GM12874 (cell line): ENCODE measurements around the gene PCDHGB6.

Experiments
- TF ChIP-seq, protein P1 (sequence below): IDR thresholded peaks from 2 replicates; pipeline ENCODE4 v1.5.1; 2011; ENCODE audit warnings: low read depth, mild to moderate bottlenecking, control low read depth, low read length, moderate library complexity; ENCODE audit not compliant: insufficient read depth

PCDHGB6 gene

DNA sequence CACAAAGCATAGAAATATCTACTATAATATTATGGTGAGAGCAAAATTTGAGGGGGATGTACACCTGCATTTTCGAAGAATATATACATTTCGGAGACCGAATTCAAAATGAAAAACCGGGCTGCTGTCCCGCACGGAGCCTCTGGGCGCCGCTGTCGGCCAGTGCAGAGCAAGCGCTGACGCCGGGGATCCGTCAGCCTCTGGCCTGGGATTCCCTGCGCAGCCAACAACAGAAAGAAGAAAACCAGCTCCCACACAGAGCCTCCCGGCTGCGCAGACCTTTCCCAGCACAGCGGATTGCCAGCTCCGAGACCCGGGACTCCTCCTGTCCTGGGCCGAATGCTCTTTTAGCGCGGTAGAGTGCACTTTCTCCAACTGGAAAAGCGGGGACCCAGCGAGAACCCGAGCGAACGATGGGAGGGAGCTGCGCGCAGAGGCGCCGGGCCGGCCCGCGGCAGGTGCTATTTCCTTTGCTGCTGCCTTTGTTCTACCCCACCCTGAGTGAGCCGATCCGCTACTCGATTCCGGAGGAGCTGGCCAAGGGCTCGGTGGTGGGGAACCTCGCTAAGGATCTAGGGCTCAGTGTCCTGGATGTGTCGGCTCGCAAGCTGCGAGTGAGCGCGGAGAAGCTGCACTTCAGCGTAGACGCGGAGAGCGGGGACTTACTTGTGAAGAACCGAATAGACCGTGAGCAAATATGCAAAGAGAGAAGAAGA lies at the start of gene PCDHGB6:
Gene PCDHGB6 (plus strand): TSS at position 232 of the 716 bp plus-strand sequence. CDS start 182 bp downstream, at position 414.
- TF ChIP-seq, protein P1, sequence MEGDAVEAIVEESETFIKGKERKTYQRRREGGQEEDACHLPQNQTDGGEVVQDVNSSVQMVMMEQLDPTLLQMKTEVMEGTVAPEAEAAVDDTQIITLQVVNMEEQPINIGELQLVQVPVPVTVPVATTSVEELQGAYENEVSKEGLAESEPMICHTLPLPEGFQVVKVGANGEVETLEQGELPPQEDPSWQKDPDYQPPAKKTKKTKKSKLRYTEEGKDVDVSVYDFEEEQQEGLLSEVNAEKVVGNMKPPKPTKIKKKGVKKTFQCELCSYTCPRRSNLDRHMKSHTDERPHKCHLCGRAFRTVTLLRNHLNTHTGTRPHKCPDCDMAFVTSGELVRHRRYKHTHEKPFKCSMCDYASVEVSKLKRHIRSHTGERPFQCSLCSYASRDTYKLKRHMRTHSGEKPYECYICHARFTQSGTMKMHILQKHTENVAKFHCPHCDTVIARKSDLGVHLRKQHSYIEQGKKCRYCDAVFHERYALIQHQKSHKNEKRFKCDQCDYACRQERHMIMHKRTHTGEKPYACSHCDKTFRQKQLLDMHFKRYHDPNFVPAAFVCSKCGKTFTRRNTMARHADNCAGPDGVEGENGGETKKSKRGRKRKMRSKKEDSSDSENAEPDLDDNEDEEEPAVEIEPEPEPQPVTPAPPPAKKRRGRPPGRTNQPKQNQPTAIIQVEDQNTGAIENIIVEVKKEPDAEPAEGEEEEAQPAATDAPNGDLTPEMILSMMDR: peak; percentile 78

DNA sequence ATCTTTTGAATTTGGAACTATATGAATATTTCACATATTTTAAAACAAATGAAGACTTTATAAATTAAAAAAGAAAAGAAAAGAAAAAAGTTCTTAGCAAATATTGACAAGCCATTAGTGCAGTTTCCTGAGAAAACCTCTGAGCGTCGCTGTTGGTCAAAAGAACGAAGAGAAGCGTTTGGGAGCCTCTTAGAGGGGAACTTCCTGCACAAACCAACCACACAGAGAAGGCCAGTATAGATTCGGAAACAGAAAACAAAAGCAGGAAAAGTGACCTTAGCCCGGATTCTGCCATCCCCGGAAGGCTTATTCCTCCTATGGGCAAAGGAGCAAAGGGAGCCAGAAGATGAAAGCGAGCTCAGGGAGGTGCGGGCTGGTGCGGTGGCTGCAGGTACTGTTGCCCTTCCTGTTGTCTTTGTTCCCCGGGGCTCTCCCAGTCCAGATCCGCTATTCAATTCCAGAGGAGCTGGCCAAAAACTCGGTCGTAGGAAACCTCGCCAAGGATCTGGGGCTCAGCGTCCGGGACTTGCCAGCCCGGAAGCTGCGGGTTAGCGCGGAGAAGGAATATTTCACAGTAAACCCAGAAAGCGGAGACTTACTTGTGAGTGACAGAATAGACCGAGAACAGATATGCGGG lies 47.9 kb upstream of the PCDHGB6 start, which contains the start of gene PCDHGB2:
Gene PCDHGB2 (plus strand): TSS at position 205 of the 637 bp plus-strand sequence. CDS start 142 bp downstream, at position 347.
- TF ChIP-seq, protein P1: peak; percentile 35; the same call in 1 of the 2 replicates

DNA sequence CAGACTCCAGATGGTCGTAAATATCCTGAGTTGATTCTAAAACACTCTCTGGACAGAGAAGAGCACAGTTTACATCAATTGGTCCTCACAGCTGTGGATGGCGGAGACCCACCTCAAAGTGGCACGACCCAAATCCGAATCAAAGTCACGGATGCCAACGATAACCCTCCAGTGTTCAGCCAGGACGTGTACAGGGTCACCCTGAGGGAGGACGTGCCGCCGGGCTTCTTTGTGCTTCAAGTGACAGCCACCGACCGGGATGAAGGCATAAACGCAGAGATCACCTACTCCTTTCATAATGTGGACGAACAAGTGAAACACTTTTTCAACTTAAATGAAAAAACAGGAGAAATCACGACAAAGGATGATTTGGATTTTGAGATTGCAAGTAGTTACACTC lies 47.1 kb upstream of the PCDHGB6 start:
- TF ChIP-seq, protein P1: no peak

DNA sequence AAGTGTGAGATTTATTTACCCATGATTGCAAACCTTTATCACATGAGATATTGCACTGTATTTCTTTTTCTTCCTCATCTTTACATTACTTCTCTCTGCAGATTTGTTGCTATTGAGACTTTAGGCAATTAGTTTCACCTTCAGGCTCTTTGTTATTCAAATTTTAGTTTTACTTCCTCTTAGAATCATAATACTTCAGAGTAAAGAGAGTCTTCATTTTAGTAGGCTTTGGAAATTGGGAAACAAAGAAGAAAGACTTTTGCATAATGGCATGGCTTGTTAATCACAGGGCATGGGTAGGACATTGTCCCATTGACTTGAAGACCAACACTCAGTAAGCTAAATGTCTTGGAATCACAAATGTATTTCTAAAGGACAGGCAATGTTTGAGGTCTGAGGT lies 45.1 kb upstream of the PCDHGB6 start:
- TF ChIP-seq, protein P1: no peak

DNA sequence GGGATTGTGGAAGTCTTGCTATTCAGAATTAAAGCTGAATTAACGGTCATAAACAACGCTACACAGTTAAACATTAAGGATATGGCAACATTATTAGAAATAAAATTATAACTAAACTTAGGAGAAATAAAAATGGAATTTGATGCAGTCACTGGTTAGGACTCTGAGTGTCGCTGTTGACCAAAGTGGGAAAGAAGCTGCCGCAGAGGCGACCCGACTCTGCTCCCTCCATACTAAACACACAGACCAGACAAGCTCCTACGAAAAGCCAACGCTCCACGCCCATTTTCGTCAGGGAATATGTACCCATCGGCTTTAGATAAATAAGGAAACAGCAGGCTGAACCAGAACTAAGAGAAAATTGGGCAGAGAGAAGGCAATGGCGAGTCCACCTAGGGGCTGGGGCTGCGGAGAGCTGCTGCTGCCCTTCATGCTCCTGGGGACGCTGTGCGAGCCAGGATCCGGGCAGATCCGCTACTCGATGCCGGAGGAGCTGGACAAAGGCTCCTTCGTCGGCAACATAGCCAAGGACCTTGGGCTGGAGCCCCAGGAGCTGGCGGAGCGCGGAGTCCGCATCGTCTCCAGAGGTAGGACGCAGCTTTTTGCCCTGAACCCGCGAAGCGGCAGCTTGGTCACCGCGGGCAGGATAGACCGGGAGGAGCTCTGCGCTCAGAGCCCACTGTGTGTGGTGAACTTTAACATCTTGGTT lies 43.7 kb upstream of the PCDHGB6 start, which contains the start of gene PCDHGA5:
Gene PCDHGA5 (plus strand): TSS at position 211 of the 709 bp plus-strand sequence. CDS start 169 bp downstream, at position 380.
- TF ChIP-seq, protein P1: no peak

DNA sequence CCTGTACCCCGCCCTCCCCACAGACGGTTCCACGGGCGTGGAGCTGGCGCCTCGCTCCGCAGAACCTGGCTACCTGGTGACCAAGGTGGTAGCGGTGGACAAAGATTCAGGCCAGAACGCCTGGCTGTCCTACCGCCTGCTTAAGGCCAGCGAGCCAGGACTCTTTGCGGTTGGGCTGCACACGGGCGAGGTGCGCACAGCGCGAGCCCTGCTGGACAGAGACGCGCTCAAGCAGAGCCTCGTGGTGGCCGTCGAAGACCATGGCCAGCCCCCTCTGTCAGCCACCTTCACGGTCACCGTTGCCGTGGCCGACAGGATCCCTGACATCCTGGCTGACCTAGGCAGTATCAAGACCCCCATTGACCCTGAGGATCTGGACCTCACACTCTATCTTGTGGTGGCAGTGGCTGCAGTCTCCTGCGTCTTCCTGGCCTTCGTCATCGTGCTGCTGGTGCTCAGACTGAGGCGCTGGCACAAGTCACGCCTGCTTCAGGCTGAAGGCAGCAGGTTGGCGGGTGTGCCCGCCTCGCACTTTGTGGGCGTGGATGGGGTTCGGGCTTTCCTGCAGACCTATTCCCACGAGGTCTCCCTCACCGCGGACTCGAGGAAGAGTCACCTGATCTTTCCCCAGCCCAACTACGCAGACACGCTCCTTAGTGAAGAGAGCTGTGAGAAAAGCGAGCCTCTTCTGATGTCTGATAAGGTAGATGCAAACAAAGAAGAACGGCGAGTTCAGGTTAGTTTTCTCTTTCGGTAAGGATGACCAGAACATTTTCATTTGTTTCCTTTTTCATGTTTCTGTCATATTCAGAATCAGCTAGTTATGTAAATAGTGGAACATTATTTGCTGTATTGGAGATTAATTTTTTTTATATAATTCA lies 41.6 kb upstream of the PCDHGB6 start:
- TF ChIP-seq, protein P1: no peak
